ENCODE results near the gene DSC2.
"Not testable (repeated sequence)": the region's sequence is repeated elsewhere in the genome, so short reads cannot be mapped to it uniquely, and the experiment has no call there.

DSC2 gene

DNA sequence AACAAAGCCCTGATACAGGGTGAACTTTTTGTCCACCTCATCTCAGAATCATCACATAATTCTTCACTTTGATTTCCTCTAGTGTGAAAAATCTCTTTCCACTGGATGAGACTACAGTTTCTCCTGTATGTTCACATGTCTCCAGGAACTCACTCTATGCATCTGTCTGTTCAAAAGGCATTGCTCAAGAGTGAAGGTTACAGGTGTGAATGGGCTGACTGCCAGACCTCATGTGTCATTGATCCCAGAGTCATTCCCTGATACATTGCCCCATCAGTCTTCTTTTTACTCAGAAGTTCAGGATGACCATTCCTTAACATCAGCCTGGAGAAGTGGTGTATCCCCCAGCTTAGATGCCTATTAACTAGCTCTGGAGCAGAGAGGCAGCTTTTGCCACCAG is 55.3 kb downstream of the DSC2 start:
- DNase-seq (ENCODE audit: extremely low read depth in 1 of 2, low read depth in 1 of 2): no peak

DNA sequence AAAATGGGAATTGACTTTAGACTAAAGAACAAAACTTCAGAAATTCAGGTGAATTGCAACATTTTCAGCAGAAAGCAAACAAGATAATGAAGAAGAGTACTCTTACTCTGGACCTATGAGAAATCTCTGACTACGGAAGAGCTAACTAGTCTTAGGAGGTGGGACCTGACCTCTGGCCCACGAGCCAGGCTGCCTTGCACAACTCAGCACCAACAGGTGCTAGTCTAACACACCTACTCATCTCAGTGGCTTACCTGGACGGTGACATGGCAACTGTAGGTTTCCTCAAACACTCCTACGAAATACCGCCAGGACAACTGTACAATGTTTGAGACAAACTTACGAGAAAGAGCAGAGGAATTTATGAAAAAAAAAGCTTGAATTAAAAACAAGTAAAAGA is 56.6 kb downstream of the DSC2 start:
- DNase-seq (ENCODE audit: extremely low read depth in 1 of 2, low read depth in 1 of 2): no peak

DNA sequence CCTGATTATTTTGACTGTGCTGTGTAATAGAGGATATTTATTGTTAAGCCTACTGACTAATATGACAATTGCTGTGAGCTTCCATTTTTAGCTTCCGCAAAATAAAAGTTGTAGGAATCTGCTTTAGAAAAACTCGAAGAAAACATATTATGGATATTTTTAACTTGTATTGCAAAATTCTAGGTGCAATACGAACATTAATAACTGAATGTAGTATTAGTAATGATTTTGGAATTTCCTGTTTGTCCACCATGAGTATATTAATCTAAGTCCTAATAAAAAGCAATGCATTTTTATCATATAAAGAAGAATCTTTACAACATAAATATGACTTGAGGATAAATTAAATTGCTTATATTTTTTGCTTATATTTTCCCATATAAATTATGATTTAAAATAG is 57.3 kb downstream of the DSC2 start:
- DNase-seq (ENCODE audit: extremely low read depth in 1 of 2, low read depth in 1 of 2): no peak

DNA sequence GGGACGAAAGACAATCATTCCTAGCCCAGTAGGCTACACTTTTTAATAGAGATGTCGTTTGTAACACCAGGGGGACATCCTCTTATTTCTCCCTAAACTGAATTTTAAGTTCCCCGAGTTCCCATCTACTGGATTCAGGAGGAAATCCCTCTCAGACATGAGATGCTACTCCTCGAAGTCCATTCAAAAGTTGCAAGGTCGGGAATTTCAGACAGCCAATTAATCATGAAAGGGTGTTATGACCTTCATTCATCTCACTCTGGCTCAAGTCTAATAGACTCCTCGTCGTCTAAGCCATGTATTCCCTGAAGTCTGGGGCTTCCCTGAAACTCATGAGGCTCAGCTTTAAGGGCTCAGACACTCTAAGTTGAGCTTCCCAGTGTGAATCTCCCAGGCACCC is 58.5 kb downstream of the DSC2 start:
- no peak for DNase-seq (ENCODE audit: extremely low read depth in 1 of 2, low read depth in 1 of 2)

DNA sequence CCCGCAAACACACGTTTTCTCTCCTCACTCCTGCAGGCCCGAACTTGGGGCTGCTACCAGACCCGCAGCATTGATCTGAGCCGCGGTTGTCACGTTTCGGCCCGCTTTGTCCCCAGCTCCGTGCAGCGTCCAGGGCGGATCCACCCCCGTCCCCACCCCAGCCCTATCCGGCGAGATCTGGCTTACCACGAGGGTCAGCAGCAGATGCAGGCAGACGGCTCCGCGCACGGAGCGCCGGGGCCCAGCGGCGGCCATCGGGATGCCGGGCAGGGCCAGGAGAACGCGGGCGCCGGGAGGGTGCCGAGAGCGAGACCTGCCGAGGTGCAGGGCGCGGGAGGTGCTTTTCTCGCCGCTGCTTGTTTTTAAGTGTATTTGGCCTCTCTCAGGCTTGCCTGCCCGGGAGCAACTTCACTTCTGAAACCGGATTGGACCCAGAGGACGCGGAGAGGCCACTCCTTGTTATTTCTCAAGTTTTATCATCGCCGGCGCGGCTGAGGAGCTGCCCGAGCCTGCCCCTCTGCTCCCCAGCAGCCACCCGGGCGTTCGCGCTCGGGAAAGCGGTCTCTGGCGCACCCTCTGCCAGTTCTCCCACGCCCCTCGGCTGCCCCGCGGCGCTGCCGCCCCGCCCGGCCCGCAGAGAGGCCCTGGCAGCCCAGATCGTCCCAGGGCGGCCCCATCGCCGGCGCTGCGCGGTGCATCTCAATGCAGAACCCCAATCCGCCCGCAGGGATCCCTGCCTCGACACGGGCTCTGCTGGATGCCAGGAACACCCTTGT is 59.6 kb downstream of the DSC2 start, which contains the start of gene DSC3:
Gene DSC3 (minus strand): TSS at position 337 of the 776 bp plus-strand sequence. CDS start 82 bp downstream, at position 255.
- no peak for DNase-seq (ENCODE audit: extremely low read depth in 1 of 2, low read depth in 1 of 2)

DNA sequence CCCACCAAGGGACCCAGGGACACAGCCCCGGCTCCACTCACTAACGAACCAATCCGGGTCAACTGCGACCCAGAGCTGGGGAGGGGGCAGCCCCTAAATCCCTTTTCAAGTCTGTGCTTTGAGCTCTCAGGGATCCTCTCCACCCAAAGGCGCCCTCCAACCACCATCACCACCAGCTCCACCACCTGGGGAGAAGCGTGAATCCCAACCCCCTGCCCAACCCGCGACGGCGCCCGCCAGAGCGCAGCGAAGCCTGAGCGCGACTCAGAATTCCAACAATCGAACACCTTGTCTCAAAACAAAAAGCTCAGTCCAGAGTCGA is 60.2 kb downstream of the DSC2 start:
- no peak for DNase-seq (ENCODE audit: extremely low read depth in 1 of 2, low read depth in 1 of 2)

DNA sequence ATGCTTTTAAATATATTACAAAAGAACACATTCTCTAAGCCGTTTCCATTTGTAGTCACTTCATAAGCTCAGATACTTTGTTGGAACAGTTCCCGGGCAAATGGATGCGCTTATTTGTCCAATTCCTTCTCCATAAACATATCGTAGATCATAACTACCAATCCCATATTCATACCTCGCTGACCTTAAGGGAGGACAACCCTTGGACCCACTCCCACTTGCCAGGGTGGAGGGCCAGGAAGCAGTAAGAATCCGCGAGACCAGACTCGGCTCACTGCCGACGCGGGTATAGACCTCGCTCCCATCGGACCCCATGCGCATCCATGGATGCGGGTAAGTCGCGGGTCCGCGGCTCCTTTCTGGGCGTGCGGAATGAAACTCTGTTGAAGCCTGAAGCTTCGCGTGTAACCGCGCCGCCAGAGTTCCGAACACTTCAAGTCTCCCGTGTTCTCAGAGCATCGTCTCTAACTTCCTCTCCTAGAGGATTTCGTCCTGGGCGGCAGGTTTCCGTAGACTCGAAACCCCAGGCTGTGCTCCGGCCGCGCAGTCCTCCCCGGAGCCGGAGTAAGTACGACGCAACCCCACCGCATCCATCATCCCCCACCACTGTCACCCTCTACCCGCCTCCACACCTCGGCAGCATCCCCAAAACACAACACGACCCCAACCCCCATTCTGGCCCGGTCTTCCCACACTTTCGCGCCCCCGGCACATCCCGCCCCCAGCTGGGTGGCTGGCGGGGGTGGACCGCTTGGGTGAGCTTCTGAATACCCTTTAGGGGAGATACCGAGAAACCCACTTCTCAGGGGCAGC is 60.7 kb downstream of the DSC2 start:
- no peak for DNase-seq (ENCODE audit: extremely low read depth in 1 of 2, low read depth in 1 of 2)

DNA sequence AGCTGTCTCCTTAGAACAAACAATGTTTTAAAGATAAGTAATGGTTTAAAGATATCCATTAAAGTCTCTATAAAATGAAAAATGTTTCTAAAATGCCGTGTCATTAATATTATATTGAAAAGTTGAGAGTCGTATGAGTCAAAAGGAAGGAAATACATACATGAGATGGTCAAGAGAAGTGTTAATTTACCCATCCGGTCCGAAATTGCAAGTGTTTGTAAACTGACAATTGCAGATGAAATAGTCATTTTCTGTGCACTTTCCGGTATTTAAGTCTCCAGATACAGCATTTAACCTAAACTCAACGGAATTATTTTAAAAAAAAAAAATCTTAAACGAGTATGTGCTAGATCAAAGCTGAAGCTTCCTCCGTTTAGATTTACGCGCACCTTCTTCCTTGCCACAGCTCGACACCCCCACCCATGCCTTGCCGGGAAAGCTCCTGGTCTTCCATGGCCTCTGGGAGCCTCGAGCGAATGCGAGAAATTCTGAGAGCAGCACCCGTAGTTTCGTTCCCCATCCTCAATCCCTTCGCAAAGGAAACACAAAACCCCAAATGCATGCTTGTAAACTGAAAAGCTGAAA is 61.4 kb downstream of the DSC2 start:
- DNase-seq (ENCODE audit: extremely low read depth in 1 of 2, low read depth in 1 of 2): no peak

DNA sequence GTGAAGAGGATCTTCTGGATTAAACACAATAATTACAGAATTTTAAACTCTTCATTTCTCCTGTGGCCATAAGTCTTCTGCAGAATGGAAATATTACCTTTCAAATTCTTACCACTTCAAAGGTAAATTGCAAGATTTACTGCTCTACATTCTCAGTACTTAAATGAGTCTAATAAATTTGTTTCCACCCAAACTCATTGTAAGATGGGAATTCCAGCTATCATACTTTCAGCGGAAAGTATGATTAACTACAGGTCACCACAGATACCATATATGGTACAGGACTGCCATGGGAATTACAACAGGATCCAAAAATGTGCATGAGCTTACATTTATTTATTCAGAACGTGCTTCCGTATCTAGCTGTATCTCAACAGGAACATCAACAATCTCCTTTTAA is 62.8 kb downstream of the DSC2 start:
- no peak for DNase-seq (ENCODE audit: extremely low read depth in 1 of 2, low read depth in 1 of 2)

DNA sequence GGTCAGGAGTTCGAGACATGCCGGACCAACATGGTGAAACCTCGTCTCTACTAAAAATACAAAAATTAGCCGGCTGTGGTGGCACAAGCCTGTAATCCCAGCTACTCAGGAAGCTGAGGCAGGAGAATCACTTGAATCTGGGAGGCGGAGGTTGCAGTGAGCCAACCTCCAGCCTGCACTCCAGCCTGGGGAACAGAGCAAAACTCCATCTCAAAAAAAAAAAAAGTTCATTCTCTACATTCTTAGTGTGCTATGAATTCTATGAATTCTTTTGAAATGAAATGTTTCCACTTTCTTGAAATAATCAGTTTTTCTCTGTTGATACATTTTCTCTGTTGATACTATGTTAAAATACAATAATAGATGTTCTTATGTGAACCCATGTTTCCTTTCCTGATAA is 64.5 kb downstream of the DSC2 start:
- not testable (repeated sequence) for DNase-seq (ENCODE audit: extremely low read depth in 1 of 2, low read depth in 1 of 2)

DNA sequence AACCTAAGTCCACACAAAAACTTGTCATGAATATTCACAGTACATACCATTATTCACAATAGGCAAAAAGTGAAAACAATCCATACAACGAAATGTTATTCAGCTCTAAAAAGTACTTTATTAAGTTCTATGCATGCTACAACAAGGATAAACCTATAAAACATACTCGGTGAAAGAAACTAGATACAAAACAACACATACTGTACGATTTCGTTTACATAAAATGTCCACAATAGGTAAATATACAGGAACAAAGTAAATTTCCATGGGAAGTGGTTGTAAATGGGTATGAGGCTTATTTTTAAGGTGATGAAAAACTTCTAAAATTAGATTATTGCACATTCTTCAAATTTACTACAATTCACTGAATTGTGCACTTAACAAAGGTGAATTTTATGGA is 67.7 kb downstream of the DSC2 start:
- DNase-seq (ENCODE audit: extremely low read depth in 1 of 2, low read depth in 1 of 2): no peak

DNA sequence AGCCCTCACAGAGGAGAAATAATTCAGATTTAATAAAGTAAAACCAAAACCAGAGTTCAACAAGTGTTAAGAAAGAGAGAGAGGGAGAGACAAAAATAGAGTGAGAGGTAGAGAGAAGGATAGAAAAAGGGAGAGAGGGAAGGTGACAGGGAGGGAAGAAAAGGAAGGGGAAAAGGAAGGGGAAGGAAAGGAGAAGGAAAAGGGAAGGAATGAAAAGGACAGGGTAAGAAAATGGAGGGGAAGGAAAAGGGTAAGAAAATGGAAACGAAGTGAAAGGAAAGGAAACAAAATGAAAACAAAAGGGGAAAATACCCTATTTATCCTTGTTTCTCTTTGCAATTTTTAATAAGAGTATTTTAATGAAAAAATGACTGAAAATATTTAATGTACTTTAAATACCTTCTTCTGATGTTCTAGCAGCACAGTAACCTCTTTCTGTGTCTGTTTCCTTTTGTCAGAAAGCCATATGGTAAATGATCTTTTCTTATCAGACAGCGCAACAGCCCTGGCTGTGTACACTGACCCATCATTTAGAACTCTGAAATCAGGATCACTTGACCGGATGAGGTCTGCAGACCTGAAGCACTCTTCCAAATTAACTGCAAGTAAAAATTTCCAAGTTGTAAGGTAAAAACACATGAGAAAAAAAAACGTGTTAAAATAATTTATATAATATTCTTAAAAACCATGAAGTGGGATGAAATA is 71.5 kb downstream of the DSC2 start:
- DNase-seq (ENCODE audit: extremely low read depth in 1 of 2, low read depth in 1 of 2): no peak

DNA sequence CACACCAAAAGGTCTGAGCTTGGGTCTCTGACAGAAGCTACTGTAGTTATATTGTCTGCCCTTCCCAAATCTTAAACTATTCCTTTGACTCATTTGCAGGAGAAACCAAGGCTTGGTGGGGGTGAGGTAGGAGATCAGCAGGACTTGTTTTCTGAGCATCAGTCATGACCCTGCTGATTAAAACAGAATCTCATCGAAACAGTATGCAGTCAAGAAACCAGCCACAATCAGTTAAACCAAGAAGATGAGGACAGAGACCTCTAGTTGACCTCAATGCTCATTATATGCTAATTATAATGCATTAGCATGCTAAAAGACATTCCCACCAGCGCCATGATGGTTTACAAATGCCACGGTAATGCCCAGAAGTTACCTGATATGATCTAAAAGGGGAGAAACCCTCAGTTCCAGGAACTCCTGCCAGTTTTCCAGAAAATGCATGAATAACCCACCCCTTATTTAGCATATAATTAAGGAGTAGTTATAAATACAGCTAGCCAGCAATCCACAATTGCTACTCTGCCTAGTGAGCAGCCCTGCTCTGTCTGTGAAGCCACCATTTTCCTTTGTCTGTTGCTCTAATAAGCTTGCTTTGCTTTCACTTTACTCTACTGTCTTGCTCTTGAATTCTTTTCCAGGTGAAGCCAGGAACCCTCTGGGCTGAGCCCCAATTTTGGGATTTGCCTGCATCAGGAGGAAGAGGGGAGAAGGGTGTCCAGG is 86.3 kb downstream of the DSC2 start:
- no peak for DNase-seq (ENCODE audit: extremely low read depth in 1 of 2, low read depth in 1 of 2)

DNA sequence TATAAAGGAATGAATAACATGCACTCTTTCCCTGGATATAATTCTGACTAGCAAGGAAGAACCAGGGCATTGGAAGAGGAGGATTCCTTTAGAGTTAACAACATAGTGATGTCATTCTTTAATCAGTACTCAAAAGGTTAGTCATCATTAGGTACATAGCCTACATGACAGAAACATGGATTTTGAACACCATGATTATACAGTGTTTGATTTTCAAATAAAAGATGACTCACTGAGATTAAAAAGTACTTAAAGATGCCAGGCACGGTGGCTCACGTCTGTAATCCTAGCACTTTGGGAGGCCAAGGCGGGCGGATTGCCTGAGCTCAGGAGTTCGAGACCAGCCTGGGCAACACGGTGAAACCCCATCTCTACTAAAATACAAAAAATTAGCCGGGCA is 90.8 kb downstream of the DSC2 start:
- not testable (repeated sequence) for DNase-seq (ENCODE audit: extremely low read depth in 1 of 2, low read depth in 1 of 2)

DNA sequence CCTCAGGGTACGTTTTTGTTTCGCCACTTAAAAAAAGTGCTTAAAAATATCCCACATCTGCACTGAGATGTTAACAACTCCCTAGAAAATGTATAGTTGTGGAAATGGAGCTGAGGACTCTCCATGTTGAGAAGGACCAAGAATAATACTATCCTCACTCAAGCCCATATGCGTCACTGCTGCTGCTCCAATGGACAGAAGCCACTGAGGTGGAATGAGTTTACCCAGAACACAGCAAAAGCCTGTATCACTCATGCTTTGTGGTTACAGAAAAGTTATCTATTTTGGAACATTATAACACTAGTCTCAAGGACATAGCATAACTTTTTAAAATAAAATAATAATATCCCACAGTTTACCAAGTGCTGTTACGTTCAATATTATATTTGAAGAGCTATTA is 91.6 kb downstream of the DSC2 start:
- no peak for DNase-seq (ENCODE audit: extremely low read depth in 1 of 2, low read depth in 1 of 2)
